Inflammatory macrophage treated with lipopolysaccharide for 4 hours (primary cell): Measurements from ENCODE around the gene SCAF8.
A peak's percentile ranks its signal among the peaks of the same experiment; 100 is the strongest.

ENCODE experiments used
- DNase-seq: peaks from one replicate; pipeline ENCODE4 v3.0.0-alpha.2; 2020

The SCAF8 gene

DNA sequence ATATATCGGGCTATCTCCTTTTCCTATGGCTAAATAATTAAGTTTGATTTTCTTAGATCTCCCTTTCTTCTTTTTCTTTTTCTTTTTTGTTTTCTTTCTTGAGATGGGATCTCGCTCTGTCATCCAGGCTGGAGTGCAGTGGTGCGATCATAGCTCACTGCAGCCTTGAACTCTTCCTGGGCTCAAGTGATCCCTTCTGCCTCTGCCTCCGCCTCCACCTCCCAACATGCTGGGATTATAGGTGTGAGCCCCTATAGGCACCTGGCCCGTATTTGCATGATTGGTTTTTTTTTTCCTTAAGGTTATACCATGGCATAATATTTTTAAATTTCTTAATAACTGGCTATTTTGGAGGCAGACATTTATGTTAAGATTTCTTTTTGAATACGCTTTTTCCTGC, 106.3 kb downstream of the SCAF8 start:
- no peak for DNase-seq

DNA sequence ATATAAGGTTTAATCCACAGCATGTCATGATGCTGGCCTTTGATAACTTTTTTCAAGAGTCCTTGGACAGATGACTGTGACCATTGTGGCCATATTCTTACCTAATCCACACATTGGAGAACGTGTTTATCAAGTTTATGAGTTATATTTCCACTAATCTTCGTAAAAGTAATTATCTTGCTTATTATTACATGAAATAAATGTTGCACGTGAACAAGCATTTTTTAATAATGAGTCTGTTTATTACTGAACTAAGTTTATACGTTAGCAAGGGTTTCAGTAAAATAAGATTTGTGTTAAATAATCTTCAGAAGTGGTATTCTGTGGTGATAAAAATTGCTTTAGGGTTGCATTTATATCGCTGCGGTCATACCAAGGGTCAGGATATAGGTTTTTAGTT, 107.1 kb downstream of the SCAF8 start:
- no peak for DNase-seq

DNA sequence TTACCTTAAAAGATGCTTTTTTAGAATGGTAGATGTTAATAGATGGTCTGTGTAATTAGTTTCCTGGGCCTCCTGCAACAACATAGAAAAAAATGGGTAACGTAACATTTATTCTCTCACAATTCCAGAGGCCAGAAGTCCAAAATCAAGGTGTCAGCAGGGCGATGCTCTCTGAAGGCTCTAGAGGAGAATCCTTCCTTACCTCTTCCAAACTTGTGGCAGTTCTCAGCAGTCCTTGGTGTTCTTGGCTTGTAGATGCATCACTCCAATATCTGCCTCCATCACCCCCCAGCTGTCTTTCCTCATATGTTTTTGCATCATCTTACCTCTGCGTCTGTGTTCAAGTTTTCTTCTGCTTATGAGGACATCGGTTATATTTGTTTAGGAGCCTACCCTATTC, 107.9 kb downstream of the SCAF8 start:
- no peak for DNase-seq

DNA sequence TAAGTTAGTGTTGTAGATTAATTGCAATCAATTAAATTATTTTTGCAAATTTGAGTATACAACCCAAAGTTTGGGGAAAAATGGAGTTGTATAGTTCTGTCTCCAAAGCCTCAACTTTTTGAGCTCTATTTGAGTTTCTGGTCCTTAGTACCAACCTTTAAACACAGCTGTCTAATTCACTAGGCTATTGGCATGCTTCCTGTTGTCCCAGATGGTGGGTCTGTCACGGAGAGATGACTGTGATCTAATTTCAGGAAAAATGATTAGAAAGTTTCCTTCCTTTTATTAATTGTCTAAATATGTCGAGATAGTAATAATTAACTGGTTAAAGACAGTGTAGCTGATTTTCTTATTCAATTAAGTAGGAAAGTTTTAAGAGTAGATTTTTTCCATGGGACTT, 109.6 kb downstream of the SCAF8 start:
- no peak for DNase-seq

DNA sequence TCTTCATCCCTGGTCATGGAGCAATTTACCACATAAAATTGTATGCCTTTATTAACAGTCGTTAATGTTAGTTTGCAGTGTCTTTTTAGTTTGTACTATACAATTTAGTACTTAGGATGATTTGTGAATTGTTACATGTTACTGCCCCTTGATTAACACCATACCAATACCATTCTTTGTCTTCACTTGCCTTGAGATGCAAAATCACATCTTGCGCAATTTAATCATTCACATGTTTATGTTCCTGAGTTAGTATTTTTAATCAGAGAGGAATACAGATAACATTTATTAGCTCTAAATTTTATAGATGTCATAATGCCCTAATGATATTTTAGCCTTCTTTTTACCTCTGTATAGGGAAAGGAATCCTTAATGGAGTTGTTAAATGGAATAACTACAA, 114.1 kb downstream of the SCAF8 start:
- DNase-seq: no peak

DNA sequence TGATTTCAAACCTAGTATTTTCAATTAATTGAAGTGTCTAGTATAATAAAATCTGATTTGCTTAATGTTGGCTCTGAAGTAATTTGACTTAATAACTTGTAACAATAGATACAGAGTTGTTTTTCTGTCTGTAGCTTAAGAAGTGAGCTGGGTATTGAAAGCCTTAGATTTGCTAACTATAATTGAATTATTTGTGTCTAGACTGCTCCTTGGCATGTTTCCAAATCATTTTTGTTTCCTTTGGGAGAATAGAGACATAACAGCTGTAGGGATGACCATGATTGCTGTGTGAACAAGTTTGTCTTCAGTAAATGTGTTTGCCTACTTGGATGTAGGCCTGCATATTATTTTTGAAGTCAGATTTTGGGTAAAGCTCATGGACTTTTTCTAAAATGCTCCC, 115.4 kb downstream of the SCAF8 start:
- DNase-seq: no peak

DNA sequence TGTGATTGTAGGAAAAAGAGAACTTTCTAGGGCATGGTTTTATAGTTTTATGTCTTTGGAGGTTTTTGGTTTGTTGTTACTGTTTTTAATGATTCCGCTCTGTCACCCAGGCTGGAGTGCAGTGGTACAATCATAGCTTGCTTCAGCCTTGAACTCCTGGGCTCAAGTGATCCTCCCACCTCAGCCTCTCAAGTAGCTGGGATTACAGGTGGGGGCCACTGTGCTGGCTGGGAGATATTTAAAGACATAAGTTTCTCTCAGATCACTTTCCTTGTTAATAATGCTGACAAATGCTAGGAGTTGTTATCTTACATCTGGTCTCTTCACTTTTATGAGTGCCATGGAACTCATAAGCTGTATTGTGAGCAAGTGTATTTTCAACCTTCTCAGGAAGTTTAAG, 116.3 kb downstream of the SCAF8 start:
- DNase-seq: no peak

DNA sequence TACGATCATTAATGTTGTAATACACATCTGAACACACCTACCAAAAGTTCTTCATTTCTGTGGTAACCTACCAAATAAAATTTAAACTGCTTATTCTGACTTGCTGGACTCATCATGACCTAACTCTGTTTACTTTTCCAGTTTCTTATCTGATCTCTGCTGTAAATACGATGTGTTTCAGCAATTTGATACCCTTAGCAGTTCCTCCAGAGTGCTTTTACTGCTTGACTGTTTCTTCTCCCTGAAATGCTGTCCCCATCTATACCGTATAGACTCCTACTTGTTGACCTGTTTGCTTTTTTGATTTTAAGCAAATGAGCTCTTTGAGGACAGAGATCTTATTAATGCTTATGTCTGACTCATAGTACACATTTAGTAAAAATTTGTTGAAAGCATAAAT, 119.5 kb downstream of the SCAF8 start:
- DNase-seq: no peak

DNA sequence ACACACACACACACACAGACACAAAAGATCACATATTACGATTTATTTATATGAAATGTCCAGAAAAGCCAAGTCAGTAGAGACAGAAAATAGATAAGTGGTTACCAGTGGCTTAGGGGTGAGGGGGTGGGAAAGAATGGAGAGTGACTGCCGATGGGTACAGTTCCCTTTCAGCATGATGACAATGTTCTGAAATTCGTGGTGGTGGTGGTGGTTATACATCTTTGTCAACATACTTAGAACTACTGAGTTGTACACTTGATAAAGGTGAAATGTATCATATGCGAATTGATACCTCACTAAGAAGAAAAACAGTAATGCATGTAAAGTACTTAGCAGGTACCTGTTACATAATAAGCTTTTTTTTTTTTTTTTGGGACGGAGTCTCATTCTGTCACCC, 124.3 kb downstream of the SCAF8 start:
- no peak for DNase-seq

DNA sequence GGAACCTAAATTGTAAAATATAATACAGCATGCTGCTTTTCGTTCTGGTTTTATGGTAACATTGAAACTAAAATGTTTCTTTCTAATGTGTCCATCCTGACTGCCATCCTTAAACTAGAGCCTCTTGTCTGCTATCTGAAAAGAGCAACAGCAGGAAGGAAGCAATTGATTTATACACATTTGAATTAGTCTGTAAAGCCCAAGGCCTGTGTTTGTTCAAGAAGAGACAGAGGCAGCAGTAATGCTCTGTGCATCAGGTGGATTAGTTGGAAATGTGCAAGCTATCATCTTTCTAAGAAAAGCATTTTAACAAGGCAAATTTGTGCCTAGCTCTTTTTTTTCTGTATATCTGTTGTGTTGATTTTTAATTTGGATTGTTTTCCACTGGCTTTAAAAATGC, 128.6 kb downstream of the SCAF8 start:
- no peak for DNase-seq

DNA sequence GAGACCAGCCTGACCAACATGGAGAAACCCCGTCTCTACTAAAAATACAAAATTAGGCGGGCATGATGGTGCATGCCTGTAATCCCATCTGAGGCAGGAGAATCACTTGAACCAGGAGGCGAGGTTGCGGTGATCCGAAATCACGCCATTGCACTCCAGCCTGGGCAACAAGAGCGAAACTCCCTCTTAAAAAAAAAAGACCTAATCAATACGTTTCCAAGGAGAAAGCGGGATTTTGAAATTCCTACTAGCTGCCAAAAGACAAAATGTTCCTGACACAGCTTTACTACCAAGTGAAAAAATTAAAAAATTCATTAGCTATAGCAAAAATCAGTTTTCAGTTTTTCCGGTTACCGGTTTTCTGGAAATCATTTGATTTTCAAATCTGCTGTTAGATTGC, 129.3 kb downstream of the SCAF8 start:
- DNase-seq: no peak

DNA sequence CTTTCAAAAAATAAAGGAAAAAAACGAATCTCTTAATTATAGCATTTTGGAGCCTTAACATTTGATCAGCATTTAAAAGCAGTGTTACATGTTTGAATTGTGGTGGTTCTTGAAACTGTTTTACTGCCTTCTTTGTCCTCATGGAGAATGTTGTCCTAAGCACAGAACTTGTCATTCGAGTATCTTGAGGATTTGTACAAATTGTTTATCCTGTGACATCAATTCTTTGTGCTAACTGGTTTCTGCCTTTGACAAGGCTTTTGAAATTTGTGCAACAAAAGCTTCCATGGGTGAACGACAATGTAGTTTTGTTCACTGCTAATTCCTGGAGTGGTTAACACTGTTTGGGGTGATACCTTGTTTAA, 130.8 kb downstream of the SCAF8 start:
- DNase-seq: no peak

DNA sequence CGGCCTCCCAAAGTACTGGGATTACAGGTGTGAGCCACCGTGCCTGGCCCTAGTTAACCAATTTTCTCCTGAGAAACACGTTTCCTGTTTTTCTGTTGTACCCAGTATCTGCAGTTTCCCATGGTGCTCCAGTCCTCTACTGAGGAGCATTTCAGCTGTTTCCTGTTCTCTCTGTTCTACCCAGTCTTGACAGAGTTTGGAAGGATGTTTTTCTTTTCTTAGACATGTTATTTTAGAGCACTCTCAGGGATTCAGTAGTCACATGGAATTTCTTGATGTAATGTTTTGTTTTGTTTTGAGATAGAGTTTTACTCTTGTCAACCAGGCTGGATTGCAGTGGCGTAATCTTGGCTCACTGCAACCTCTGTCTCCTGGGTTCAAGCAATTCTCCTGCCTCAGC, 132.1 kb downstream of the SCAF8 start:
- DNase-seq: no peak

DNA sequence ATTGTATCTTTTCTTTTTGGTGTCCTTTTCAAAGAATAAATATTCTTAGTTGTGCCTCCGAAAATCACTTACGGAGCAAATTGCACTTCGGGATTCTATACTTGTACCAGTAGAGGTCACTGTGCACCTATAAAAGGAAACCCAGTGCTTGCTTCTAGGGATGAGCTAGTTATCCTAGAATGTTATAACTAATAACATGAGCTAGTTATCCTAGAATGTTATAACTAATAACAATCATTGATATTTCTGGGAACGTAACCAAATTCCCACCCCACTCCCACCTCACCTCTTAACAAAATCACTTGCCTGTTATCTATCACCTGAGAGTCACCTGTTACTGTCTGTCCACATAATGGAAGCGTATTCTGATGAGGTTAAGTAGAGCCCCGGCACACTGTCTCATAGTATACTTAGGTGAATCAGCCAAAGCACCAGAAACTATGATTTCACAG, 135.0 kb downstream of the SCAF8 start:
- DNase-seq: peak; percentile 26

DNA sequence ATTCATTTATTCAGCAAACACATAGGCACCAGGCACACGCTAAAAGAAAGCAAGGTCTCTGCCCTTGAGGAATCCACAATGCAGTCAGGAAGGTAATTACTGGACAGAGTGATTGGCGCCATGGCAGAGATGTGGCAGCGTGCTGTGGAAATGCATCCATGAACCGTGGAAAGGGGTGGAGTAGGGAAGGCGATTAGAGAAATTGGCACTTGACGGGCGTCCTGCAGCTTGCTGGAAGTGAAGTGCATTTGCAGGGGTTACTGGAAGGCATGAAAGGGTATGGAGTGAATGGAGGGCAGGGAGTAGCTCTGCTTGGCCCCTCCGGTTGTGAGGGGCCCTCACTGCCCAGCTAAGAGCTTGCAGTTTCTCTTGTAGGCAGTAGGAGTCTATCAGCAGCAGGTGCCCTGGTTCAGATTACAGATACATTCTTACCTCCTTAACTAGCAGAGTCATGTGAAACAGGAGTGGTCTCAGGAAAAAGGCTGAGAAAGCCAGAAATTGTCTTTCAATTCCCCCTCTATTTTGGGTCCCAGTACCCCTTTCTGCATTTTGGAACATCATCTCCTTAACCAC, 139.4 kb downstream of the SCAF8 start:
- DNase-seq: no peak

DNA sequence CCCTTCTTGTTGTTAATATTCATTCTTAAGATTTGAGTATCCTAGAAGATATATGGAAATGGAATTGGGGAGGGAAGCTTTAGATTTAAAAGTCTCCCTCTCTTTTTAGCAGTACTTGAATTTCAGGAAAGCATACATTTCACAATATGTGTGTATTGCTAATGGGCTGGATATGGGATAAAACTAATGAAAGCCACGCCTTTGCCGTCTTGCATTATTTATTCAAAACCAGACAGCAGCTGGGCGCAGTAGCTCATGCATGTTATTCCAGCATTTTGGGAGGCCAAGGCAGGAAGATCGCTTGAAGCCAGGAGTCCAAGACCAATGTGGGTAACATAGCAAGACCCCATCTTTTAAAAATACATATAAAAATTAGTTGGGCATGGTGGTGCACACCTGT, 140.3 kb downstream of the SCAF8 start:
- no peak for DNase-seq

DNA sequence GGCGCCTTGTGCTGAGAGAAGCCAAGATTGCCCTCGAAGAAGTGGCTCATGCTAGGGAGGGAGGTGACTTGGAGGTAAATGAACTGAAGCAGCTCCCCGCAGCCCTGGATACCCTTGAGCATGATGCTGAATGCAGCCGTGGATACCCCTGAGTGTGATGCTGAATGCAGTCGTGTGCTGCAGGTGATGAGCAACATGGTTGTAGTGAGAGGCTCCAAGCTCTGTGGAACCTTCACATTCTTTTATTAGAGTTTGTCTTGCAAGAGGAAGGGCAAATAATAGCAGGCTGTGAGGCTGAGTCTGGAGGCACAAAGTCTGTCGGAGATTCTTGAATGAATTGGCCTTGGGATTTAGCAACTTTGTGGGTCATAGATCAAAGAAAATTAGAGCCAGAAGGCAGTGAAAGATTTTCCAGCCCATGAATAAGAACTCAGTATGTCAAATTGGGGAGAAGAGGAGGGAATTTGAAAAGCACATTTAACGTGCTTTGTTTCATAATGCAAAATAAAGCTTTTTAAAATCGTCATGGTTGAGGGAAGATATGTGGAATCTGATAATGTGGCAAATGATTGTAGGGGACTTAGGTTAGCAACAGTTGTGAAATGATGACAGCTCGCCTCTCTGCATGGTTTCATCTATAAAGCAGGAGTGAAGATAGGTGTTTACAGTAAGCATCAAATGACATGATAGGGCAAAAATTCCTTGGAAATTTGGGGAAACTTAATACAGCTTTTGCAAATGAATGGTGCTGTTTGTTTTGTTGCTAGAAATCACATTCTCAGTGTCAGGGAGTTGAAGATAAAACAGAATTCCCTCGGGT, 141.8 kb downstream of the SCAF8 start:
- no peak for DNase-seq

DNA sequence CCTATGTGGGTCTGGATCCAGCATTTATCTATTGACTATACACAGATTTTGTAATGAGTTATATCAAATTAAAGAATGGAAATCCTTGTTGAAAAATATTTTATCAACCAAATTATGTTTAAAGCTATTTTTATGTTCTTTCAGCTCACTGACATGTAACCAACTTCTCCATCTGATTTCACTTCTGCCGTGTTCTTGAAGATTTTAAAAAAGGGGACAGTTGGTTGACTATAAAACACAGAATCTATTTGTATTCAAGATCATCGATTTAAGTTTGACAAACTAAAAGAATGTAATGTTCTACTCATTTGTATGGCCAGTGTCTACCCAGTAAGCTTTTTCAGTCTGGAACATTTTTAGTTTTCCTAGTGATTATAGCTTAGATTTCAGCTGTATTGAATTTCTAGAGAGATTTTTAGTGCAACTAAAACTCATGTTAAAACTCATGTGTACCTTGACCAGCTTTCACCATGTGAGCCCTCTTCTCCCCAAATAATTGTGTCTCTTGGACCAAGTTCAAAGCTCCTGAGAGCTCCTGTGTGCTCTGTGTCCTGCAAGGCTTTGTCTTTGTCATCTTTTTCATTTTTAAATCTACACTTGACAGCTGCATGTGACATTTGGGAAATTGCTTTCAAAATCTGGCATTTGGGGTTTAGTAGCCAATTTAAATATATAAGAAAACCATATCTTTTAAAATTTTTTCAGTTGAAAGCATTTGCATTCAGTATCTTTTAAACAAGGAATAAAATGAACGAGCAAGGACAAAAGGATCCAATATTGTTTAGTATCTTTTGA, 143.5 kb downstream of the SCAF8 start:
- DNase-seq: no peak

DNA sequence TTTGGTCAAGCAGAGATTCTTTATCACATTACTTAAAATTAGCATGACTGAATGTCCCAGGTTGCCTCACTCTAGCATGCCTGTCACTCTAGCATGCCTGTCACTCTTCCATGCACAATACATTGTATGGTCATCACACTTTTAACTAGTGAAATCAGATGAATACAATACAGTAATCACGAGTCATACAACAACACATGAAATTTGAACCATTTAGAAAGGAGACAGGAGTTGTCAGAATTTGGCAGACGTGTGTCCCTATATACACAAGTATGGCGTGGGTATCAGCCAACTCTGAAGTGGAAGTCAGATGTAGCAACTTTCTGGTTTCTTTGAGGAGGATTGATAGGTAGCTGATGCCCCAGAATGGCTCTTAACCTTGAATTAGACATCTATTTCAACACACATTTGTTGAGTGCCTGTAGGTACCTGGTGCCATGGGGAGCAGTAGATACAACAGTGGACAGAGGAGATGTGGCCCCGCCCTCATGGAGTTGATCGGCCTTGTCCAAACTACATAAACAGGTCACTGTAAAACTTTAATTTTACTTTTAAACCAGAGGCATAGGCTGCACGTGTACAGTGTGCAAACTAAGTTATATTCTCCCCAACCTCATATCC, 145.8 kb downstream of the SCAF8 start:
- DNase-seq: no peak

DNA sequence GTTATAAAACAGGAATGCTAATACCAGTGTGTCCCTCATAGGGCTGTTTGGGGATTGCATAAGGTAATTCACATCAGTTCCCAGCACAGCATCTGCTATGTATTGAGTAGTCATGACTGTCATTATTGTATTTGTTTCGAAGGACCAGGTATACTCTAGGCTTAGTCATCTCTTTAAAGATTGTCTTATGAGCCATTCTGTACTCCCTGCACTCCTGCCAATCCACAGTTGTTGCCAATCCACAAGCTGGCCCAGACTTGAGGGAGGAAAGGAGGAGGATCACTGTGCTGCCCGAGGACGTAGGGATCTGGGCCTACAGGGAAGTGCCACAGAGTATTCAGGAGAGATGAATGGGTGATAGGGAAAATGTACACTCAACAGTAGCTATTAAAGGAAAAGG, 148.9 kb downstream of the SCAF8 start:
- no peak for DNase-seq
